HAP-1 (cell line): ENCODE results near the gene AP3D1.

Experiments
- DNase-seq, 2 experiments: peaks; one replicate each; pipeline ENCODE4 v3.0.0-alpha.2; 2016 to 2020; ENCODE audit warnings: low spot score in 2 of 2
- H3K27me3 ChIP-seq: fragments of 250-450 bp; sonication (Bioruptor Pico); 2 replicates; pipeline ENCODE4 v1.5.1; 2020; ENCODE audit warnings: low read depth, mild to moderate bottlenecking, moderate library complexity
- H3K36me3 ChIP-seq: fragments of 250-450 bp; sonication (Bioruptor Pico); replicated peaks from 2 replicates; pipeline ENCODE4 v1.5.1; 2020; ENCODE audit warnings: mild to moderate bottlenecking
- H3K4me1 ChIP-seq: fragments of 250-450 bp; sonication (Bioruptor Pico); 2 replicates; pipeline ENCODE4 v1.5.1; 2020; ENCODE audit warnings: mild to moderate bottlenecking
- H3K4me3 ChIP-seq: fragments of 250-450 bp; sonication (Bioruptor Pico); 2 replicates; pipeline ENCODE4 v1.5.1; 2020; ENCODE audit warnings: mild to moderate bottlenecking, moderate library complexity
- H3K9me3 ChIP-seq: fragments of 250-450 bp; sonication (Bioruptor Pico); 2 replicates; pipeline ENCODE4 v1.5.1; 2020; ENCODE audit warnings: mild to moderate bottlenecking, moderate library complexity
- in situ Hi-C: fragments of 300-500 bp; cut with MboI; formaldehyde crosslinking; loops from 3 replicates; pipeline ENCODE4 v1.14.3; 2020; ENCODE audit warnings: low sequenced_read_pairs, inconsistent platforms, mixed read lengths

The AP3D1 gene

DNA sequence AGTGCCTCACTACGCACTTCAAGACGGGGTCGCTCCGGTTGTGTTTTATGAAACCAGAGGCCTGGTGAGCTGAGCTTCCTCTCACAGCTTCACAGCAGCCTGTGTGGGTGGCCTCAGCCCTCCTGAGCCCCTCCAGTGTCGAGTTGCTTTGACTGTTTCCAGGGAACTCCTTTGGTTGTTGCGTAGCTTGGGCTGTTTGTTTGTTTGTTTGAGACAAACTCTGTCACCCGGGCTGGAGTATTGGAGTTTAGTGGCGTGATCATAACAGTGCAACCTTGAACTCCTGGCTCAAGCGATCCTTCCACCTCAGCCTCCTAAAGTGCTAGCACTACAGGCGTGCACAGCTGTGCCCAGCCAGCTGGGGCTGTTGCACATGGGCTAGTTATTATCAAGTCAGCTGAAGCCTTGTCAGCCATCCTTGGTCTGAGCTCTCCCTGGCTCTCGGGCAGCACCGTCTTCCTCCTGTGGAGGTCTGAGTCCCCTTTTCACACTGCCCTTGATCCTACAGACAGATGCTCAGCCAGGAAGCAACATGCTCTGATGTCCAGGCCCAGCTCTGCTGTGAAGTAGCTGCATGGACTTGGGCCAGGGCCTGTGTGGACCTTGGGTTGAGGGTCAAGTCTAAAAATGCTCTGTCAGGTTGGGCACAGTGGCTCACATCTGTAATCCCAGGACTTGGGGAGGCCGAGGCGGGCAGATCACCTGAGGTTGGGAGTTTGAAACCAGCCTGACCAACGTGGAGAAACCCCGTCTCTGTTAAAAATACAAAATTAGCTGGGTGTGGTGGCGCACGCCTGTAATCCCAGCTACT, 22.6 kb upstream of the AP3D1 start:
- Histone ChIP-seq H3K4me1 (peaks cover 13% of the 10 kb centered on the region; the same call in 1 of the 2 replicates), H3K4me3 (no peak overlapping the region), H3K9me3 (no peaks in the 10 kb centered on the region), H3K36me3 (peaks cover 10% of the 10 kb centered on the region), H3K27me3 (no peaks in the 10 kb centered on the region)
- in situ Hi-C loops: no loop called here
- no peak for DNase-seq

DNA sequence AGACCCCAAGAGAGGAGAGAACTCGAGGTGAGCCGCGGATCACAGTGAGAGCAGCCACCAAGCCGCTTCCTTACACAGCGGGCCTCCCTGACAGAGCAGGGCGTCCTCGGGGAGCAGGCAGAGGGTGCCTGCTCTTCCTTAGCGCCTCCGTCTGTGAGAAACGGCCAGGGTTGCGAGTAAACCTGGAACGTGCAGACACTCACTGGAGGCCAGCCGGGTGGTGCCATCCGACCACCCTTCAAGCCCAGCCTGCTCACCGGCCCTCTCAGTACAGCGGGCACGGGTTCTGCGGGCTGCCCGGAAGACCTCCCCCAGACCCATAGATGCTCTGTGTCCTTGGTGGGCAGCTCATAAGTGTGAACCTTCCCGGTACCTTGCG, 22.0 kb upstream of the AP3D1 start:
- Histone ChIP-seq H3K9me3 (no peaks in the 10 kb centered on the region), H3K27me3 (no peaks in the 10 kb centered on the region), H3K4me3 (no peak overlapping the region), H3K36me3 (peaks cover 10% of the 10 kb centered on the region), H3K4me1 (peaks cover 19% of the 10 kb centered on the region)
- no peak for DNase-seq
- in situ Hi-C loops: no loop called here

GRCh38 chr19:2171349-2172145, 20.2 kb upstream of the AP3D1 start:
- no peaks in the 10 kb centered on the region for H3K9me3 ChIP-seq
- no peak overlapping the region for H3K4me3 ChIP-seq
- peaks cover 34% of the 10 kb centered on the region for H3K4me1 ChIP-seq
- peaks cover 10% of the 10 kb centered on the region for H3K36me3 ChIP-seq
- in situ Hi-C loops: no loop called here
- H3K27me3 ChIP-seq: no peaks in the 10 kb centered on the region
- peak in 1 of 2 experiments; percentile 30 for DNase-seq

- DNase-seq: no peak
- in situ Hi-C loops: no loop called here
- Histone ChIP-seq H3K4me1 (peaks cover 37% of the 10 kb centered on the region), H3K4me3 (no peak overlapping the region), H3K27me3 (no peaks in the 10 kb centered on the region), H3K9me3 (no peaks in the 10 kb centered on the region), H3K36me3 (peaks cover 14% of the 10 kb centered on the region)
Measured at GRCh38 chr19:2170987-2171348, 19.6 kb upstream of the AP3D1 start.

- Histone ChIP-seq H3K36me3 (peaks cover 11% of the 10 kb centered on the region), H3K4me1 (peaks cover 37% of the 10 kb centered on the region), H3K9me3 (no peaks in the 10 kb centered on the region), H3K27me3 (no peaks in the 10 kb centered on the region), H3K4me3 (no peak overlapping the region)
- no peak for DNase-seq
- in situ Hi-C loops: no loop called here
Measured at GRCh38 chr19:2170219-2170618, 18.9 kb upstream of the AP3D1 start.

GRCh38 chr19:2168619-2169424, 17.5 kb upstream of the AP3D1 start:
- peaks cover 8% of the 10 kb centered on the region for H3K36me3 ChIP-seq
- H3K9me3 ChIP-seq: no peaks in the 10 kb centered on the region
- H3K4me1 ChIP-seq: peaks cover 37% of the 10 kb centered on the region
- no peak overlapping the region for H3K4me3 ChIP-seq
- in situ Hi-C loops: no loop called here
- H3K27me3 ChIP-seq: no peaks in the 10 kb centered on the region
- DNase-seq: peak; percentile 85 to 86

- H3K4me1 ChIP-seq: peaks cover 37% of the 10 kb centered on the region
- no peaks in the 10 kb centered on the region for H3K9me3 ChIP-seq
- peak in 1 of 2 experiments; percentile 50 for DNase-seq
- H3K27me3 ChIP-seq: no peaks in the 10 kb centered on the region
- in situ Hi-C loops: no loop called here
- no peak overlapping the region for H3K4me3 ChIP-seq
- H3K36me3 ChIP-seq: peaks cover 4% of the 10 kb centered on the region
Measured at GRCh38 chr19:2167896-2168618, 16.7 kb upstream of the AP3D1 start.

- in situ Hi-C loops: no loop called here
- no peaks in the 10 kb centered on the region for H3K27me3 ChIP-seq
- H3K9me3 ChIP-seq: no peaks in the 10 kb centered on the region
- no peak overlapping the region for H3K4me3 ChIP-seq
- H3K36me3 ChIP-seq: peaks cover 4% of the 10 kb centered on the region
- peaks cover 37% of the 10 kb centered on the region for H3K4me1 ChIP-seq
- DNase-seq: peak in 1 of 2 experiments; percentile 54
Measured at GRCh38 chr19:2166741-2167738, 15.7 kb upstream of the AP3D1 start.

- DNase-seq: peak in 1 of 2 experiments; percentile 37
- peak overlapping the region; percentile 96 for H3K4me3 ChIP-seq
- peaks cover 24% of the 10 kb centered on the region for H3K4me1 ChIP-seq
- peaks cover 4% of the 10 kb centered on the region; the same call in 1 of the 2 replicates for H3K36me3 ChIP-seq
- in situ Hi-C loops: no loop called here
- no peaks in the 10 kb centered on the region for H3K9me3 ChIP-seq
- no peaks in the 10 kb centered on the region for H3K27me3 ChIP-seq
Measured at GRCh38 chr19:2164020-2164998, 12.9 kb upstream of the AP3D1 start.

DNA sequence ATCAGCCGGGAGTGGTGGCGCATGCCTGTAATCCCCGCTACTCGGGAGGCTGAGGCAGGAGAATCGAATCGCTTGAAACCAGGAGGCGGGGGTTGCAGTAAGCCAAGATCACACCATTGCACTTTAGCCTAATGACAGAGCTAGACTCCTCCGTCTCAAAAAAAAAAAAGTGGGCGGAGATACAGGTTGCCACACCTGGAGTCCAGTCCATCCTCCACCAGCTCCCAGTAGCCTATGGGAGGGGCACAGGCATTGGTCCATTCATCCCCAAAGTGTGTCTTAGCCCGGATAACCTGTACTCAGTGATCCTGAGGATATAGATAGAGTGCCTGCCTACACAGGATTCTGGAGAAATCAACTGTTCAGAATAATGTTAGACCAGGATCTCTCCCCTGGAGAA, 9.0 kb upstream of the AP3D1 start:
- in situ Hi-C loops: no loop called here
- DNase-seq: no peak
- no peaks in the 10 kb centered on the region for H3K4me1 ChIP-seq
- no peaks in the 10 kb centered on the region for H3K9me3 ChIP-seq
- no peaks in the 10 kb centered on the region for H3K27me3 ChIP-seq
- no peak overlapping the region for H3K4me3 ChIP-seq
- no peaks in the 10 kb centered on the region for H3K36me3 ChIP-seq

DNA sequence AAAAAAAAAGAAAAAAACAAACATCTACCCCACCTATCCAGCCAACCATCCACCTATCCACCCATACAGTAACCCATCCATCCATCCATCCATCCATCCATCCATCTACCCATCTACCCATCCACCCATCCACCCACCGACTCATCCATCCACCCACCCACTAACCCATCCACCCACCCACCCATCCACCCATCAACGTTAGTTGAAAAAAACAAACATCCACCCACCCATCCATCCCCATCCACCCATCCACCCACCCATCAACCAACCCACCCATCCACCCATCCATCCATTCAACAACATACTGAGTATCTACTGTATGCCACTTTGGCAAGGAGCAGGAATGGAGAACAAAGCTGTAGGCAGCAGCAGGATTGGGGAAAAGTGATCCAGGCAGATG, 6.1 kb upstream of the AP3D1 start:
- no peak for DNase-seq
- no peak overlapping the region for H3K4me3 ChIP-seq
- no peaks in the 10 kb centered on the region for H3K9me3 ChIP-seq
- no peaks in the 10 kb centered on the region for H3K27me3 ChIP-seq
- H3K36me3 ChIP-seq: no peaks in the 10 kb centered on the region
- in situ Hi-C loops: no loop called here
- H3K4me1 ChIP-seq: no peaks in the 10 kb centered on the region
